CD8-positive, alpha-beta memory T cell (primary cell): ENCODE data around the gene ACTR5. TPM values are rescaled to one million over a fixed set of nuclear protein-coding genes. Genes with fewer than 3 reads are reported as not detected.
A peak's percentile ranks its signal among the peaks of the same experiment; 100 is the strongest.

Source experiments
- CTCF ChIA-PET: fragments of 350-600 bp; sonication (Branson Sonifier 250); formaldehyde crosslinking; loops from one replicate; lab custom pipeline; 2021; ENCODE audit warnings: antibody characterized with exemption; lab: Charles Lee
- POLR2A ChIA-PET: fragments of 350-600 bp; sonication (Branson Sonifier 250); formaldehyde crosslinking; loops from one replicate; lab custom pipeline; 2021; ENCODE audit warnings: antibody characterized with exemption; lab: Charles Lee
- DNase-seq, 5 donors: peaks; one replicate each; pipeline versions ENCODE4 v3.0.0 to v3.0.0-alpha.2; 2020 to 2022; ENCODE audit warnings: mixed read lengths in 1 of 5
- H3K27ac ChIP-seq: one replicate; pipeline ENCODE4 v1.7.0; 2013; ENCODE audit warnings: low read depth, mild to moderate bottlenecking, low read length, moderate library complexity
- H3K27me3 ChIP-seq: 2 replicates; pipeline ENCODE4 v1.7.0; 2013; ENCODE audit warnings: low read length, mild to moderate bottlenecking; ENCODE audit not compliant: insufficient read depth, poor library complexity, severe bottlenecking
- H3K36me3 ChIP-seq: 2 replicates; pipeline ENCODE4 v1.7.0; 2013; ENCODE audit warnings: mild to moderate bottlenecking, low read length, moderate library complexity; ENCODE audit not compliant: insufficient read depth
- H3K4me1 ChIP-seq: 2 replicates; pipeline ENCODE4 v1.7.0; 2013; ENCODE audit warnings: mild to moderate bottlenecking, low read length, moderate library complexity; ENCODE audit not compliant: insufficient read depth
- H3K4me3 ChIP-seq: 2 replicates; pipeline ENCODE4 v1.7.0; 2013; ENCODE audit warnings: mild to moderate bottlenecking, low read length
- H3K9me3 ChIP-seq: 2 replicates; pipeline ENCODE4 v1.7.0; 2013; ENCODE audit warnings: mild to moderate bottlenecking, low read length
- H3K27ac Mint-ChIP-seq, 8 donors: one replicate each; pipeline ENCODE4 v1.8.0; 2020 to 2021; ENCODE audit warnings: mixed read lengths in 8 of 8, mild to moderate bottlenecking in 6 of 8, inconsistent platforms in 3 of 8, moderate library complexity in 3 of 8
- H3K27me3 Mint-ChIP-seq, 2 donors: one replicate each; pipeline ENCODE4 v1.8.0; 2020 to 2021; ENCODE audit warnings: mixed read lengths in 2 of 2, mild to moderate bottlenecking in 1 of 2, moderate library complexity in 1 of 2
- H3K36me3 Mint-ChIP-seq, 3 donors: one replicate each; pipeline ENCODE4 v1.8.0; 2020 to 2021; ENCODE audit warnings: mixed read lengths in 3 of 3, inconsistent platforms in 1 of 3, mild to moderate bottlenecking in 1 of 3
- H3K4me1 Mint-ChIP-seq, 3 donors: one replicate each; pipeline ENCODE4 v1.8.0; 2020 to 2021; ENCODE audit warnings: mixed read lengths in 3 of 3, inconsistent platforms in 1 of 3, mild to moderate bottlenecking in 1 of 3
- H3K4me3 Mint-ChIP-seq, 7 donors: one replicate each; pipeline ENCODE4 v1.8.0; 2020 to 2021; ENCODE audit warnings: mixed read lengths in 7 of 7, mild to moderate bottlenecking in 6 of 7, moderate library complexity in 4 of 7, inconsistent platforms in 2 of 7
- H3K9me3 Mint-ChIP-seq, 5 donors: one replicate each; pipeline ENCODE4 v1.8.0; 2020 to 2022; ENCODE audit warnings: mixed read lengths in 5 of 5, mild to moderate bottlenecking in 3 of 5, moderate library complexity in 2 of 5, inconsistent platforms in 1 of 5
- polyA plus RNA-seq: library from polyadenylated mRNA; unstranded; fragments of 300-500 nt; fragmentation: Illumina TruSeq; gene quantifications from one replicate; pipeline ENCODE4 v1.2.3, GENCODE V29; 2021
- total RNA-seq, 2 experiments: library from RNA; stranded (reverse); gene quantifications; one replicate each; pipeline ENCODE4 v1.2.3, GENCODE V29; 2021

ACTR5 gene
- total and polyA plus RNA-seq, 3 experiments from 2014 or later = 9.5 to 12.6 (median 12.2) TPM

DNA sequence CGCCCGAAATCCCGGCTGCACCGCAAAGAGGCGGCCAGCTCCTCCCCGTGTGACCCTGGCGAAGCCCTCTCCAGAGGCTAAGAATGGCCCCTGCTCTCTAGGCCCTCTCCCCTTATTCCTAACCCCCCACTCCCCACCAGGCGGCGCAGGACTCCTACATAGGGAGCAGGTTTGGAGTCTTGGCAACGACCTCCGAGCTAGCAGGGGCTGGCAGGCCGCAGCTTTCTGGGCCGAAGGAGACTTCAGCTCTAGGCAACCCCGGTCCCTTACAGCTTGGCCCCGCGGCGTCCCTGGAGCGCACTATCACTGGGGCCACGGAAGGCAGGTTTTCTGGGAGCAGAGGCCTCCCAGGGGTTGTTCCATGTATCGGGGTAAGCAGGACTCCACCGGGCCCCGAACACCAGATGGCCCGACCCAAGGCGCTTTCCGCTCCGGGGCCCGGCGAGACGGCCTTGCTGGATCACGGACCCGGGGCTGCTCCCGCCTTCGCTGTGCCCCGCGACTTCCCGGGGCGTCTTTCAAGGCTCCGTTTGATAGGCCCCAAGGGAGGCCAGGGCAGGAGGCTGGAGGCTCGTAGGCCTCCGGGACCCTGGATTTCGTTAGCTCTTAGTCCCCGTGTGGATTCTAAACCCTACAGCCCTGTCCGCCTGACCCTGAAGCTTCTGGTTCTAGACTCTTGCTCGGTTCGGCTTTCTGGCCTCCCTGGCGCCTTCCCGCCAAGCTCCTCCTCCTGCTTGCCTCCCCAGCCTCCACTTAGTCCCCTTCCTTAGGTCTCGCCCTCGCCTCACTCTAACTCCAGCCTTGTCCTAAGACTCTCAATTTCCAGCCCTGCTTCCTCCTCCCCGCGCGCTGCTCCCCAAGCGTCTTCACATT is 22.1 kb upstream of the ACTR5 start:
- peak overlapping the region in 3 of 8 donors; percentile 51 to 75 (median 72) for H3K27ac Mint-ChIP-seq
- peaks cover 81 to 89% of the 10 kb centered on the region in 2 donors for H3K27me3 Mint-ChIP-seq
- Histone ChIP-seq H3K9me3 (no peaks in the 10 kb centered on the region), H3K27me3 (peaks cover 84% of the 10 kb centered on the region), H3K4me1 (peaks cover 58% of the 10 kb centered on the region), H3K36me3 (no peaks in the 10 kb centered on the region), H3K27ac (no peak overlapping the region), H3K4me3 (no peak overlapping the region)
- ChIA-PET CTCF (interaction anchor here (0.6 to 2.3 kb wide), 8 partner anchors 25 to 323 kb away, joined by 3 to 9 read pairs (median 4); partner anchors contain the start of gene PPP1R16B), POLR2A (no interaction called here)
- peaks cover 0 to 13% (median 5%) of the 10 kb centered on the region in 5 donors for H3K9me3 Mint-ChIP-seq
- peak overlapping the region; percentile 20 to 68 (median 59) for H3K4me3 Mint-ChIP-seq
- DNase-seq = peak; percentile 14 to 68 (median 21)
- peaks cover 0 to 1% (median 0%) of the 10 kb centered on the region in 3 donors for H3K36me3 Mint-ChIP-seq
- H3K4me1 Mint-ChIP-seq = peaks cover 56 to 67% (median 63%) of the 10 kb centered on the region in 3 donors

DNA sequence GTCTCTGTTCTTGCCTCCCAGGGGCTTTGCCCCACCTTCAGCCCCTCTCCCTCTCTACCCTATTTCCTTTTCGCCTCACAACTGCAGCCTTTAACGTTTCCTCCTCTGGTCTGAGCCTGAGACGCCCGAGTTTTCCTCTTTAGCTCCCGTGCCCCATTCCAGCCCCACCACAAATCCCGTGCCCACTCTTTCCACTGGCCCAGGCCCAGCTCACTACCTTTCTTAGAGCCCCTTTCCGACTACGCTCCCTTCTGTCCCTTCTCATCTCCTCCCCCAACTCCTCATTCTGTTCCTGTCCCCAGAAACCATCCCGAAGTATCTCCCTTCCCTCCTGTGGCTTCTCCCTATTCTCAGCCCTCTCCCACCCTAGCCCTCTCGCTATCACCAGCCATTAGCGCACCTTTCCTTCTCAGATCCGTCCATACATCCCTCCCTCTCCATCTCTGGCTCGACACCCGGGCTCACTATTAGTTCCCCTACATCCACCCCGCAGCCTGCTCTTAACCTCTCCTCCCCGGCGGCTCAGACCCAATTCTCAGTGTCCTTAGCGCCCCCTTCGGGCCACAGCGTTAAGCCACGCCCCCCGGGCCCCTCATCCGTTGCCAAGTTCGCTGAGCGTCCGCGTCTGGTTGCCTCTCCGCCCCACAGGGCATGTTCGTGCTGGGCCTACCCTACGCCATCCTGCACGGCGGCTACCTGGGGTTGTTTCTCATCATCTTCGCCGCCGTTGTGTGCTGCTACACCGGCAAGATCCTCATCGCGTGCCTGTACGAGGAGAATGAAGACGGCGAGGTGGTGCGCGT is 21.3 kb upstream of the ACTR5 start:
- no peak overlapping the region for H3K27ac ChIP-seq
- peaks cover 0 to 13% (median 5%) of the 10 kb centered on the region in 5 donors for H3K9me3 Mint-ChIP-seq
- H3K27me3 Mint-ChIP-seq = peaks cover 81 to 89% of the 10 kb centered on the region in 2 donors
- peak overlapping the region in 5 of 8 donors; percentile 5 to 70 (median 57) for H3K27ac Mint-ChIP-seq
- ChIA-PET POLR2A (no interaction called here), CTCF (interaction anchor here (1.1 to 2.3 kb wide), 3 partner anchors 24 to 168 kb away, joined by 4 to 9 read pairs (median 4); no protein-coding TSS in a partner anchor)
- DNase-seq = peak in 4 of 5 donors; percentile 26 to 46 (median 34)
- no peaks in the 10 kb centered on the region for H3K9me3 ChIP-seq
- peak overlapping the region; percentile 20 to 87 (median 47) for H3K4me3 Mint-ChIP-seq
- no peaks in the 10 kb centered on the region for H3K36me3 ChIP-seq
- H3K4me1 ChIP-seq = peaks cover 65% of the 10 kb centered on the region
- peaks cover 0 to 1% (median 0%) of the 10 kb centered on the region in 3 donors for H3K36me3 Mint-ChIP-seq
- no peak overlapping the region for H3K4me3 ChIP-seq
- H3K4me1 Mint-ChIP-seq = peaks cover 59 to 74% (median 68%) of the 10 kb centered on the region in 3 donors
- peaks cover 92% of the 10 kb centered on the region for H3K27me3 ChIP-seq

DNA sequence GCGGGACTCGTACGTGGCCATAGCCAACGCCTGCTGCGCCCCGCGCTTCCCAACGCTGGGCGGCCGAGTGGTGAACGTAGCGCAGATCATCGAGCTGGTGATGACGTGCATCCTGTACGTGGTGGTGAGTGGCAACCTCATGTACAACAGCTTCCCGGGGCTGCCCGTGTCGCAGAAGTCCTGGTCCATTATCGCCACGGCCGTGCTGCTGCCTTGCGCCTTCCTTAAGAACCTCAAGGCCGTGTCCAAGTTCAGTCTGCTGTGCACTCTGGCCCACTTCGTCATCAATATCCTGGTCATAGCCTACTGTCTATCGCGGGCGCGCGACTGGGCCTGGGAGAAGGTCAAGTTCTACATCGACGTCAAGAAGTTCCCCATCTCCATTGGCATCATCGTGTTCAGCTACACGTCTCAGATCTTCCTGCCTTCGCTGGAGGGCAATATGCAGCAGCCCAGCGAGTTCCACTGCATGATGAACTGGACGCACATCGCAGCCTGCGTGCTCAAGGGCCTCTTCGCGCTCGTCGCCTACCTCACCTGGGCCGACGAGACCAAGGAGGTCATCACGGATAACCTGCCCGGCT is 20.6 kb upstream of the ACTR5 start:
- Histone ChIP-seq H3K27ac (no peak overlapping the region), H3K9me3 (no peaks in the 10 kb centered on the region), H3K4me3 (no peak overlapping the region), H3K36me3 (no peaks in the 10 kb centered on the region), H3K4me1 (peaks cover 65% of the 10 kb centered on the region), H3K27me3 (peaks cover 94% of the 10 kb centered on the region)
- peaks cover 0 to 13% (median 5%) of the 10 kb centered on the region in 5 donors for H3K9me3 Mint-ChIP-seq
- peak overlapping the region; percentile 9 to 87 (median 58) for H3K4me3 Mint-ChIP-seq
- peak overlapping the region in 5 of 8 donors; percentile 33 to 61 (median 55) for H3K27ac Mint-ChIP-seq
- peaks cover 79 to 89% of the 10 kb centered on the region in 2 donors for H3K27me3 Mint-ChIP-seq
- peaks cover 0 to 1% (median 0%) of the 10 kb centered on the region in 3 donors for H3K36me3 Mint-ChIP-seq
- DNase-seq = no peak
- H3K4me1 Mint-ChIP-seq = peaks cover 59 to 74% (median 68%) of the 10 kb centered on the region in 3 donors
- POLR2A ChIA-PET = no interaction called here
- CTCF ChIA-PET = no interaction called here

- H3K27ac Mint-ChIP-seq = peak overlapping the region in 4 of 8 donors; percentile 33 to 61 (median 49)
- POLR2A ChIA-PET = no interaction called here
- H3K27me3 Mint-ChIP-seq = peaks cover 81 to 89% of the 10 kb centered on the region in 2 donors
- H3K36me3 Mint-ChIP-seq = peaks cover 0 to 1% (median 0%) of the 10 kb centered on the region in 3 donors
- peaks cover 56 to 70% (median 65%) of the 10 kb centered on the region in 3 donors for H3K4me1 Mint-ChIP-seq
- peaks cover 95% of the 10 kb centered on the region for H3K27me3 ChIP-seq
- CTCF ChIA-PET = no interaction called here
- H3K4me3 Mint-ChIP-seq = peak overlapping the region in 5 of 7 donors; percentile 19 to 63 (median 58)
- H3K9me3 ChIP-seq = no peaks in the 10 kb centered on the region
- H3K9me3 Mint-ChIP-seq = peaks cover 0 to 13% (median 5%) of the 10 kb centered on the region in 5 donors
- H3K4me3 ChIP-seq = no peak overlapping the region
- H3K27ac ChIP-seq = no peak overlapping the region
- peaks cover 65% of the 10 kb centered on the region for H3K4me1 ChIP-seq
- DNase-seq = no peak
- no peaks in the 10 kb centered on the region for H3K36me3 ChIP-seq
Observed at GRCh38 chr20:38728191-38728781, 20.0 kb upstream of the ACTR5 start.

- peaks cover 53 to 66% (median 62%) of the 10 kb centered on the region in 3 donors for H3K4me1 Mint-ChIP-seq
- peak overlapping the region; percentile 48 to 79 (median 63) for H3K4me3 Mint-ChIP-seq
- H3K9me3 Mint-ChIP-seq = peaks cover 0 to 13% (median 5%) of the 10 kb centered on the region in 5 donors
- no peak overlapping the region for H3K4me3 ChIP-seq
- POLR2A ChIA-PET = interaction anchor here (0.6 kb wide), 1 partner anchor 314 kb away, joined by 3 read pairs; no protein-coding TSS in a partner anchor
- H3K36me3 Mint-ChIP-seq = peaks cover 0 to 1% (median 0%) of the 10 kb centered on the region in 3 donors
- peaks cover 86 to 93% of the 10 kb centered on the region in 2 donors for H3K27me3 Mint-ChIP-seq
- CTCF ChIA-PET = interaction anchor here (1.0 to 2.5 kb wide), 4 partner anchors 11 to 234 kb away, joined by 3 to 10 read pairs (median 4); partner anchors contain the start of gene DHX35
- no peak overlapping the region for H3K27ac ChIP-seq
- peaks cover 95% of the 10 kb centered on the region for H3K27me3 ChIP-seq
- H3K36me3 ChIP-seq = no peaks in the 10 kb centered on the region
- peaks cover 65% of the 10 kb centered on the region for H3K4me1 ChIP-seq
- H3K27ac Mint-ChIP-seq = peak overlapping the region in 6 of 8 donors; percentile 6 to 75 (median 43)
- H3K9me3 ChIP-seq = no peaks in the 10 kb centered on the region
- no peak for DNase-seq
Observed at GRCh38 chr20:38728911-38729642, 19.2 kb upstream of the ACTR5 start.

GRCh38 chr20:38729767-38730166 is 18.5 kb upstream of the ACTR5 start:
- Histone ChIP-seq H3K27ac (no peak overlapping the region), H3K27me3 (peaks cover 94% of the 10 kb centered on the region), H3K4me1 (peaks cover 62% of the 10 kb centered on the region), H3K4me3 (no peak overlapping the region), H3K9me3 (no peaks in the 10 kb centered on the region), H3K36me3 (no peaks in the 10 kb centered on the region)
- H3K27me3 Mint-ChIP-seq = peaks cover 89 to 96% of the 10 kb centered on the region in 2 donors
- ChIA-PET POLR2A (interaction anchor here (0.6 kb wide), 1 partner anchor 313 kb away, joined by 3 read pairs; no protein-coding TSS in a partner anchor), CTCF (interaction anchor here (1.0 to 2.5 kb wide), 4 partner anchors 10 to 233 kb away, joined by 3 to 10 read pairs (median 4); partner anchors contain the start of gene DHX35)
- peak overlapping the region in 6 of 7 donors; percentile 7 to 81 (median 55) for H3K4me3 Mint-ChIP-seq
- H3K36me3 Mint-ChIP-seq = peaks cover 0 to 1% (median 0%) of the 10 kb centered on the region in 3 donors
- H3K9me3 Mint-ChIP-seq = peaks cover 0 to 13% (median 5%) of the 10 kb centered on the region in 5 donors
- no peak for DNase-seq
- peaks cover 53 to 63% (median 62%) of the 10 kb centered on the region in 3 donors for H3K4me1 Mint-ChIP-seq
- H3K27ac Mint-ChIP-seq = peak overlapping the region in 3 of 8 donors; percentile 19 to 84 (median 69)
